UCSD-AML1 (cell line): ENCODE measurements around the gene FOXP3.

Source experiments
- DNase-seq: peaks from one replicate; lab custom pipeline; 2025; ENCODE audit not compliant: unreplicated experiment; lab: John Stamatoyannopoulos, UW

FOXP3 gene

DNA sequence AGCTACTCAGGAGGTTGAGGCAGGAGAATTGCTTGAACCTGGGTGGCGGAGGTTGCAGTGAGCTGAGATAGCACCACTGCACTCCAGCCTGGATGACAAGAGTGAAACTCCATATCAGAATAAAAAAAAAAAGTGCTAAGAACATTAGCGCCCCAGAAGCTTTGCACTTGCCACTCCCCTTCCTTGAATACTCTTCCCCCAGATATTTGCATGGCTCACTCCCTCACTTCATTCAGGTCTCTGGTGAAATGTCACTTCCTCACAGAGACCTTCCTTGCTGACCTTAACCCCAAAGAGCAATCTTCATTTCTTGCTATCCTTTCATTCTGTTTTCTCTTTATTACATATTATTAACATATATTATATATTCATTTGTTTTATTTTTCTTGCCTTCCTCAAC lies 42.6 kb downstream of the FOXP3 start:
- no peak for DNase-seq

DNA sequence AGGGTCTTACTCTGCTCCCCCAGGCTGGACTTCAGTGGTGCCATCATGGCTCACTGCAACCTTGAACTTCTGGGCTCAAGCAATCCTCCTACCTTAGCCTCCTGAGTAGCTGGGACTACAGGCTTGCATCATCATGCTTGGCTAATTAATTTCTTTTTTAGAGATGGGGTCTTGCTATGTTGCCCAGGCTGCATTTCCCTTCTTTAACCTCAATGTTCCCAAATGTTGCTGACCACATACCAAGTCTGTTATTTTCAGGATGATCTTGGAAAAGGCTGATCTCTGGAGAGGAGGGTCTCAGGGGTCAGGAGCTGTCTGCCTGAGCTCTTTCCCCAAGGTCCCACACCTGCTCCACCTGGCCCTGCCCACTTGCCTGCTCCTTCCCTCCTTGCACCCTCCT lies 44.4 kb downstream of the FOXP3 start:
- no peak for DNase-seq

DNA sequence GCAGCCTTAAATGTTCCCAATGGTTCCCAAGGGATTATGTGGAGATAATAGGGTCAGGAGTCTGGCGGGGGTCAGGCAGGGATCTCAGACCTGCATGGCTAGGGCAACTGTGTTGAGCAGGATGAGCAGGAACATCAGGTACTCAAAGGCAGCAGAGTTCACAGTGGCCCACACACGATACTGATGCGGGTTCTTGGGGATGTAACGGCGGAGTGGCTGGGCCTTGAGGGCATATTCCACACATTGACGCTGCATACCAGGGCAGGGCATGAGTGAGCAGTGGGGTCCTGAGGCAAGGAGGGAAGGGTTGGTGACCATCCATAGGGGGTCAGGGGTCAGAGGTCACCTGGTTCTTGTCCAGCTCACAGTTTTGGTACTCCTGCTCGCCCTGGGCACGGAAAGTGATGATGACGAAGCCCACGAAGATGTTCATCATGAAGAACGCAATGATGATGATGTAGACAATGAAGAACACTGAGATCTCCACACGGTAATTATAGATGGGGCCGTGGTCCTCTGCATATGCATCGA lies 49.4 kb downstream of the FOXP3 start:
- no peak for DNase-seq

DNA sequence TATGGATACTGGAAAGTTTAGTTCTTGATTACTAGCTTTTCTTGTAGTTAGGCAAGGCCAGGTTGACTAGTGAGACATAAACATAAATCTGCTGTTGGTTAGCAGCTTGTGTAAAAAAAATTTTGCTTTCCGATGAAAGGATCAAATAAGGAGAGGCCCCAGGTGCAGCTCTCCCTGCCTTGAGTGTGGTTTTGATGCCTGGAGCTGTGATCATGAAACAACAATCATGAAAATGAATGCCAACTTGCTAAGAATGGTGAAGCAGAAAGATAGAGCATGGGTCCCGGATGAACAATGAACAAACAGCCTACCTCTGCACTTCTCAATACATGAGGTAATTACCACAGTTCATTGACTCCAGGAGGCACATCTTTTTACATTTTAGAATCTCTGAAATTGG lies 50.1 kb downstream of the FOXP3 start:
- no peak for DNase-seq

DNA sequence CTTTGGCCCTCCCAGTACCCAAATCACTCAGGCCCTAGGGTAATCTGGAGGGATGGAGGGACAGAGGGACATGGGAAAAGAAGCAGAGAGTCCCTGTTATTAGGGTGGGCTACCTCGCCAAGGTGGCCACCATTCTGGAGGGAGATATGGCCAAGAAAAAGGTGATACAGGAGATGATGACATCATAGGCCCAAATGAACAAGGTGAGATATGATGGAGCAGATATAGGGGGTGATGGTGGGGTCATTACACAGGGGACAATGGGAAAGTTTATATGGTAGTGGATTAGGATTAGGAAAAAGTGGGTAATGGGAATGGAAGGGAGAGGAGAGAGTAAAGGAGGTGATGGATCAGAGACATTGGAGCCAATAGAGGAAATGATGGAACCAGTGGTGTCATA lies 51.6 kb downstream of the FOXP3 start:
- DNase-seq: no peak

DNA sequence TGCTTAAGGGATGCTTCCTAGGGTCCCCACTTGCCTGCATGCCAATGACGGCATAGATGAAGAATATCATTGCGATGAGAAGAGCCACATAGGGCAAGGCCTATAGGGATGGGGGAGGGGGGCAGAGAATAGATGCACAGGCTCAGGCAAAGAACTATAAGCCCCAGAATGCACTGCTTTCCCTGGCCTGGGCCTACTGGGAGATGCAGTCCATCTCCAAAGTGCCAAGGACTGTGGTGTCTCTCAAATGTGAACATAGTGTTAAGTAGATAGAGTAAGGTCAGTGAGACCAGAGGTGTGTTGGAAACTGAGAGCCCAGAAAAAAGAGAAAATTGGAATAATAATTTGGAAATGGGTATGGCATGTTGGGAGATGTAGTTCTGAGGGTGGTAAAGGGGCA lies 52.3 kb downstream of the FOXP3 start:
- DNase-seq: no peak

DNA sequence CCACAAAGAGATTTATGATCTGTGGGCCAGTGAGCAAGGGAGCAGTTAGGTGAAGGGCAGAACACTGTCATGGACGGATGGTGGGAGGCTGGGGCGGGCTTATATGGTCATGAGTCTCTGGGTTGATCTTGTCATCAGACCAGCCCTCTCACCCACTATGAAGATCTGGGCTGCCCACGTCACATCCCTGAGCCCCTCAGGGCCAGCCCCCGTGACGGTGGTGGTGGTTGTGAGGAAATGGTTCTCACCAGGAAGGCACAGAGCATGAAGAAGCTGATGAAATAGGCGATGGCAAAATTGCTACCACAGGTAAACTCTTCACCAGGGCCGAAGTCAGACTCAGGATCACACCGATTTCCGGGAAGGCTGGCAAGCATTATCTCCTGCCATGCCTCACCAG lies 53.4 kb downstream of the FOXP3 start:
- DNase-seq: no peak

DNA sequence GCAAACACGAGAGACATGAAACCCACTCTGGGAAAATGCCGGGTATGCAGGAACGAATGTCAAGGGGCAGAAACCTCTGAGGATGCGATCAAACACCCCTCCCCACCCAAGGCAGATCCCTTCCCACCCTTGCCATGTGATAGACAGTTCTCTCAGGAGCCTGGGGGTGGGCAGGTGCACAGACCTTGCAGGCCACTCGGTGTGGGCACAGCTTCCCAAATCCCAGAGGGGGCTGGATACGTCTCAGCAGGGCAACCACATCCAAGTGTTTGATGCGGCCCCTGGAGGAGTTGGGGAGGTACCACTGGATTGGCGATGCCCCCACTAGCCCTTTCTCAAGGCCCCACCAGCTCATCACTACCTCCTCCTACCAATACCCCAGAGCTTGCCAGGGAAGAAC lies 54.1 kb downstream of the FOXP3 start:
- no peak for DNase-seq

DNA sequence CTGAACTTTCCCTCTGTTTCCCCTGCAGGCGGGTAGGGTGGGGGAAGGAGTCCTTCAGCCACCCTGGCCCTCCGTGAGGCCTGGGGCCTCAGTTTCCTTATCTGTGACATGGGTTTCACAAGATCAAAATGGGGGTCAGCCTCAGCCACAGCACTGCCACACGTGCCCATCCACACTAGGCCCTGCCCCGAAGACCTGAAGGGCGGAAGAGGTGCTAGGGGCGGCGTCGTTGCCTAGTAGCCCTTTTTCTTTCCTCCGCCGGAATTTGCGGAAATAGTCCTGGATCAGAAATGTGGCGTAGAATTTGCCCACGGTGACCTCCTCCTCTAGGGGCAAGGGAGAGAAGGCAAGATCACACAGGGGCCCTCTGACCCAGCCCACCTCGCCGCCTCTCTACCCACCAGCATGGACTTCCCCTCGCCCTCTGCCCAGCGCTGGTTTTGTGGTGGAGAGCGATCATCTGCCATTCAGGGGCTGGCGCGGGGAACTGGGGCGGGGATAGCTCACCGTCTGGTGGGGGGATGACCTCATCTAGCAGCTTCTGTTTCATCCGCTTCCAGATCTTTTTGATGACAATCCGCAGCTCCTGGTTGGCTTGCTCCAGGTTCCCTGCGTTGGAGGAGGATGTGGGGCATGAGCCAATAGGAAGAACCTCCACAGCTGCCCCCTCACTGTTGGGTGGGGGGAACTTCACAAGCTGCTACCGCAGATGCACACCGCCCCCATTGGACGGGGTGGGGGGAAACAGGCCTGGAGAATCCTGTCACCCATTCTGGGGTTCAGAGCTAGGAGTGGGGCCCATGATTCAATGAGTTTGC lies 54.9 kb downstream of the FOXP3 start:
- DNase-seq: no peak

DNA sequence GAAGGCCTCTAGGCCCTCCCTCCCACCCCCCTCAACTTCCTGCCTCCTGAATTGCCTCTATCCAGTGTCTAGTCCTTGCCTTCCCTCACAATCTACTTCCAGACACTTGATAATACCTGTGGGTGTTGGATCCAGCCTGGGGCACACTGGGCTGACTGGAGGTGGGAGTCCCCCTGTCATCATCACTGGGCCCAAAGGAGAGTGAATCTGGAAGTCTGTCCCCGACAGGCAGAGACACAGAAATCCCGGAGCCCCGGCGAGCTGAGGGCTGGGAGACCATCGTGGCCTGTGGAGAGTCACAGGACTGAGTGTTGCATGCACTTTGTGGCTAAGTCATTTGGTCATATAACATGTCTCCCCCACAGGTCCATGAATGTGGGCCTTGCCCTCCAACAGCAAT lies 56.1 kb downstream of the FOXP3 start:
- DNase-seq: no peak

DNA sequence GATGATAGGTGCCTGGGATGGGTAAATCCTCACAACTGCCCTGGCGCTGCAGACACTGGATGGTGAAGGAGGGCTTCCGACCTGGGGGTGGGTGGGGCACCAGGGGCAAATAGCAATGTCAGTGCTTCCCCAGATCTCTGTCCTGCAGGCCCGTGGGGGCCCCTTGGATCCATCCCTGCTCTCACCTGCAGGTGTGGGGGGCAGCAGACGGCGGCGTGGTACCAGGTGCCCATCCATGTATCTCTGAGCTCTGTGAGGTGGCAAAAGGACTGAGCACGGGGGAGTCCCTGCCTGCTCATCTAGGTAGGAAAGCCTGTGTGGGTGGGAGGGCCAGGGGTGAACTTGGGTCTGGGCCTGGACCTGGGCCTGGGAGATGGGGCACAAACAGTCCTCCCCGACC lies 58.0 kb downstream of the FOXP3 start:
- no peak for DNase-seq

DNA sequence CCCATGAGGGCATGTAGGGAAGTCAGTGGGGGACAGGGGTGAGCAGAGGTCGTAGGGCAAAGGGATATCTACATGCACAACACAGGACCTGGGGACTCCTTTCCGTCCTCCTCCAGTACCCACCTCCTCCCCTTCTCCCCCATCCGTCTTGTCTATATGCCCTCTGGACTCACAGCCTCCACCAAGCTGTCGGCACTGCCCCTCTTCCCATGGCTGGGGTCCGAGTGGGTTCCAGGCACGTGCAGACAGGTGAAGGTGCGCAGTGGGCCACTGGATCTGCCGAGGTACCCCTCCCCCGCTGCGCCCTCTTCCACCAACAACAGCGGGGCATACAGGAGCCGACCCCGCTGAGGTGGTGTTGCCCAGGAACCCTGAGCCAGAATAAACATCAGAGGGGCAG lies 59.1 kb downstream of the FOXP3 start:
- no peak for DNase-seq

DNA sequence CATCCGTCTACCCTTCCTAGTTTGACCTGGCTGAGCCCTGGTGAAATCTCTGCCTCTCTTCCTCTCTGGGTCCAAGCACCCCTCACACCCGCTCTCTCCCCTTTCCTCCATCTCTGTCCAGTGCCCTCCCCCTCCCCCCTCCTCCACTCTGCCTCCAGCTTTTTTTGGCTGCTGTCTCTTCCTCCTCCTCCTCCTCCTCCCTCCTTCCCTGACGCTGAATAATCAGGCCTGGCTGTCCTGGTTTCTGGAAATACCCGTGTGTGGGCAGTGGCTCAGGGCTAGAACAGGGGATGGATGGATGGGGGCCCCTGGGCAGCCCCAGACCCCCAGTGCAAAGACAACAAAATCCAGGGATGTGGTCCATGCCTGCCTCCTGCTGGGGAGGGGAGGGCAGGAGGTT lies 59.8 kb downstream of the FOXP3 start:
- no peak for DNase-seq

DNA sequence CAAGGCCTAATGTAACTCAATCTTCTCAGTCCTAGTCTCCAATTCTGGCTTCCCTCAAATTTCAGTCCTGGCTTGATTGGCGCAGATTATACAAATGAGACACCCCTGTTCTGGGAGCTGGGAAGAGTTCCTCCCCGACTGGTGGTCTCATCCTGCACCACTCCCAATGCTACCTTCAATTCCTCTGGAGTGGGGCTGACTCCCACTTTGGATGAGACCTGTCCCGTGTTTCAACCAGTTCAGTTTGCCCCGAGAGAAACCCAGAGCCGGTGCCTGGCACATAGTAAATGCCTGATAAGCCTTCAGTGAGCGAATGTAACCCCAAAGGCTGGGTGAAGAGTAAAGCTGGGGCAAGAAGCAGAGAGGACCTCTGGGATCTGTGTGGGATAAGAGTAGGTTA lies 60.5 kb downstream of the FOXP3 start:
- DNase-seq: no peak

DNA sequence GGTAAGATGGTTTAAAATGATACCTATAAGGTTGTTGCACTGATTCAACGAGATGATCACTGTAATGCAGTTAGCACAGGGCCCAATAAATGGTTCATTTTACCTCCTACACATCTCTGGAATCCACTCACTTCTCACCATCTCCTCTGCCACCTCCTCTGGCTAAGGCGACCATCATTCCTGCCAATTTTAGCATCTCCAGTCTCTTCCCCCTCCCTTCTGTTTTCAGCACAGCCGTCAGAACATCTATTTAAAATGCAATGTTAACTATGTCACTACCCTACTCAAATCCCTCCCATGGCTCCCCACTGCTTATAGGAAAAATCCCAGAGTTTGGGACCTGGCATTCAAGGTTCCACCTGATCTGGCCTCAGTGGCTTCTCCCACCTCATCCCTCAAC lies 61.0 kb downstream of the FOXP3 start:
- DNase-seq: no peak

DNA sequence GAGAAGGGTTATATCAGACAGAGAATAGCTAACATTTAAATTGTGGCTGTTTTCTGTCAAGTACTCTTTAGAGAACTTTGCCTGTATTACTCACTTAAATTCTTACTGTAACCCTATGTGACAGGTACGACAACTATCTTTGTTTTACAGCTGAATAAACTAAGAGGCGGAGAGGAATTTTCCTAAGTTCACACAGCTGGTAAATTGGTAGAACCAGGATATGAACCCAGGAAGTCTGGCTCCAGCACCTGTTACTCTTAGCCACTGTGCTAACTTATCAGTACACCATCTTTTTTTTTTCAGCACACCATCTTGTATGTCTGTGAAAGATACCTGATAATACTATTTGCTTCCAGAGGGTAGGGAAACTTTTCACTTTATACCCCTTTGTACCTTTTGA lies 62.5 kb downstream of the FOXP3 start:
- no peak for DNase-seq
